ENCODE data around the gene INAFM2. TPM values are rescaled to one million over a fixed set of nuclear protein-coding genes. Genes with fewer than 3 reads are reported as not detected.
A peak's percentile ranks its signal among the peaks of the same experiment; 100 is the strongest.

The INAFM2 gene
- total RNA-seq, 1 donor from 2014 or later, result 20.6 TPM

- DNase-seq (ENCODE audit: low read depth, low spot score), result no peak
These were observed 35.2 kb downstream of the INAFM2 start for GRCh38 chr15:40358471-40359353.

DNA sequence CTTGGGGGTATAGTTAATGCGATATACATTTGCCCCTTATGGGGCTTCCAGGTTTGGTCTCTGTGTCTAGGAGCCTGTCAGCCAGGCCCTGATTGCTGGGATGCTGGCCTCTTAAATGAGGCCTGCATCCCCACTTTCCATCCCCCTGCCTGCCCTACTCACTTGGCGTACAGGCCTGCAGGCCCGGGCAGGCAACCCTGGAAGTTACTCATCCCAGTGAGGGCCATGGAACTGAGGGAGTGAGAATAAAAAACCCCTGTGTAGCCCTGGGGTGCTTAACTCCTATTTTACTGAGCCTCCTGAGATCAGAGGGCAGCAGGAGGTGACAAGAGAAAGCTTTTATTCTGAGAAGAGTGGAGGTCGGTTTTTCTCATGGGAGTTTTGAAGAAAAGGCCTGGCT lies 36.5 kb downstream of the INAFM2 start:
- DNase-seq (ENCODE audit: low read depth, low spot score), result no peak

DNA sequence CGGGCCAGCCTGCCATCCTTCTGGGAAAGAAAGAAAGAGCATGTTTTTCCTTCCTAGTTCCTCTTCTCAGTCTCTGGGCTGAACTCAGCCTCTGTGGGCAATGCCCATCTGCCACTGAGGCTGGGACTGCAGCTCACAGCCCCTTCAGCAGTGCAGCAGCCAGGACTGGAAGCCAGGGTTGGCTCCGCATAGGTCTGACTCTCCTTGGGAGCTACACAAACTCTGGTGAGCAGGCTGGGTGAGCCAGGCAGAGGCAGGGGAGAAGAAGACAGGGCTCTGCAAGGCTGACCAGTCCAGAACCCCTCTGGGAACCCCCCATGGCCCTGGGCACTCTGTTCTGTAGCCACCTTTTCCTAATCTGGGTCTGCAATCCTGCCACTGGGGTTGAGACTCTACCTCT lies 38.1 kb downstream of the INAFM2 start:
- no peak for DNase-seq (ENCODE audit: low read depth, low spot score)

DNA sequence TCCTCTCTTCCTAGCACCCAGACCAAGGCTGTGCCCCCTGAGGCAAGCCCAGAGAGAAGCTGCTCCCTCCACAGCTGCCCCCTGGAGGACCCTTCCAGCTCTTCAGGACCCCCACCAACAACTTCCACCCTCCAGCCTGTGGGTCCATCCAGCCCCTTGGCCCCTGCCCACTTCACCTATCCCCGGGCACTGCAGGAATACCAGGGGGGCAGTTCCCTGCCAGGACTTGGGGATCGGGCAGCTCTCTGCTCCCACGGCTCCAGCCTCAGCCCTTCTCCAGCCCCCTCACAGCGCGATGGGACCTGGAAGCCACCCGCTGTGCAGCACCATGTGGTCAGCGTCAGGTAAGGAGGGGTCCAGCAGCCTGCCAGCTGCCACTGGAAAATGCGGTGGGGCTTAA lies 40.1 kb downstream of the INAFM2 start:
- no peak for DNase-seq (ENCODE audit: low read depth, low spot score)

DNA sequence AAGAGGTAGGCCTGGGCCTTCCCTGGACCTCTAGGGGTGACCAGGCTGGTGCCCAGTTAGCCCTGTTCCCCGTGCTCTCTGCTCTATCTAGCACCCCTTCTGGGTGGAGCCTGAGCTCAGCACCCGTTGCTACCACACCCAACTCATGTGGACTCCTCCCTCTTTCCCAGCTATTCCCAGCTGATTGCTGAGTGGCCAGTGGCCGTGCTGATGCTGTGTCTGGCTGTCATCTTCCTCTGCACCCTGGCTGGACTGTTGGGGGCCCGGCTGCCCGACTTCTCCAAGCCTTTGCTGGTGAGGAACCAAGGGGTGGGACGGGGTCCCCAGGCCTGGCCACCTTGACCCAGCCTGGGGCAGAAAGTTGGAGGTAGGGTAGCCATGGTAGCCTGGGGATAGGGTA lies 40.8 kb downstream of the INAFM2 start:
- DNase-seq (ENCODE audit: low read depth, low spot score), result no peak

- no peak for DNase-seq (ENCODE audit: low read depth, low spot score)
These were observed 41.5 kb downstream of the INAFM2 start for GRCh38 chr15:40365016-40365415.

GRCh38 chr15:40365624-40366456 lies 42.3 kb downstream of the INAFM2 start:
- DNase-seq (ENCODE audit: low read depth, low spot score), result no peak

- no peak for DNase-seq (ENCODE audit: low read depth, low spot score)
These were observed 43.2 kb downstream of the INAFM2 start for GRCh38 chr15:40366457-40367370.

DNA sequence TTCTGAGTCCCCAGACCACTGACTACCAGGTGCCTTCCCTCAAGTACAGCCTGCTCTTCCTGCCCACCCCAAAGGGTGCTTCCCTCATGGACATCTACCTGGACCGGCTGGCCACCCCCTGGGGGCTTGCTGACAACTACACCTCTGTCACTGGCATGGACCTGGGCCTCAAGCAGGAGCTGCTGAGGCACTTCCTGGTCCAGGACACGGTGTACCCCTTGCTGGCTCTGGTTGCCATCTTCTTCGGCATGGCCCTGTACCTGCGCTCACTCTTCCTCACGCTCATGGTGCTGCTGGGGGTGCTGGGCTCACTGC lies 43.8 kb downstream of the INAFM2 start:
- no peak for DNase-seq (ENCODE audit: low read depth, low spot score)

DNA sequence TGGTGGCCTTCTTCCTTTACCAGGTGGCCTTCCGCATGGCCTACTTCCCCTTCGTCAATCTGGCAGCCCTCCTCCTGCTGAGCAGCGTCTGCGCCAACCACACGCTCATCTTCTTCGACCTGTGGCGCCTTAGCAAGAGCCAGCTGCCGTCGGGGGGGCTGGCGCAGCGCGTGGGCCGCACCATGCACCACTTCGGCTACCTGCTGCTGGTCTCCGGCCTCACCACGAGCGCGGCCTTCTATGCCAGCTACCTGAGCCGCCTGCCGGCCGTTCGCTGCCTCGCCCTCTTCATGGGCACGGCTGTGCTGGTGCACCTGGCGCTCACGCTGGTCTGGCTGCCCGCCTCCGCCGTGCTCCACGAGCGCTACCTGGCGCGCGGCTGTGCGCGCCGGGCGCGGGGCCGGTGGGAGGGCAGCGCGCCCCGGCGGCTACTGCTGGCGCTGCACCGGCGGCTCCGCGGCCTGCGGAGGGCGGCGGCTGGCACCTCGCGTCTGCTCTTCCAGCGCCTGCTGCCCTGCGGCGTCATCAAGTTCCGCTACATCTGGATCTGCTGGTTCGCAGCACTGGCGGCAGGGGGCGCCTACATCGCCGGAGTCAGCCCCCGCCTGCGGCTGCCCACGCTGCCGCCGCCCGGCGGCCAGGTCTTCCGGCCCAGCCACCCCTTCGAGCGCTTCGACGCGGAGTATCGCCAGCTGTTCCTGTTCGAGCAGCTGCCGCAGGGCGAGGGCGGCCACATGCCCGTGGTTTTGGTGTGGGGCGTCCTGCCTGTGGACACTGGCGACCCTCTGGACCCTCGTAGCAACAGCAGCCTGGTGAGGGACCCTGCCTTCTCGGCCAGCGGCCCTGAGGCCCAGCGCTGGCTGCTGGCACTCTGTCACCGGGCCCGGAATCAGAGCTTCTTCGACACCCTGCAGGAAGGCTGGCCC lies 44.5 kb downstream of the INAFM2 start:
- DNase-seq (ENCODE audit: low read depth, low spot score), result peak; percentile 64

GRCh38 chr15:40368719-40369473 lies 45.4 kb downstream of the INAFM2 start:
- DNase-seq (ENCODE audit: low read depth, low spot score), result no peak

DNA sequence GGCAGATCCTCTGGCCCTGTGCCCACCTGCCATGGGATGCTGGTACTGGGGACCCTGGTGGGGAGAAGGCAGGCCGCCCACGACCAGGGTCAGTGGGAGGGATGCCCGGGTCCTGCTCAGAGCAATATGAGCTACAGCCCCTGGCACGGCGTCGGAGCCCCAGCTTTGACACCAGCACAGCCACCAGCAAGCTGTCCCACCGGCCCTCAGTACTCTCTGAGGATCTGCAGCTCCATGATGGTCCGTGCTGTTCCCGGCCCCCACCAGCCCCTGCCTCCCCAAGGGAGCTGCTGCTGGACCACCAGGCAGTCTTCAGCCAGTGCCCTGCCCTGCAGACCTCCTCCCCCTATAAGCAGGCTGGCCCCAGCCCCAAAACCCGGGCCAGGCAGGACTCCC lies 46.0 kb downstream of the INAFM2 start:
- DNase-seq (ENCODE audit: low read depth, low spot score), result no peak

DNA sequence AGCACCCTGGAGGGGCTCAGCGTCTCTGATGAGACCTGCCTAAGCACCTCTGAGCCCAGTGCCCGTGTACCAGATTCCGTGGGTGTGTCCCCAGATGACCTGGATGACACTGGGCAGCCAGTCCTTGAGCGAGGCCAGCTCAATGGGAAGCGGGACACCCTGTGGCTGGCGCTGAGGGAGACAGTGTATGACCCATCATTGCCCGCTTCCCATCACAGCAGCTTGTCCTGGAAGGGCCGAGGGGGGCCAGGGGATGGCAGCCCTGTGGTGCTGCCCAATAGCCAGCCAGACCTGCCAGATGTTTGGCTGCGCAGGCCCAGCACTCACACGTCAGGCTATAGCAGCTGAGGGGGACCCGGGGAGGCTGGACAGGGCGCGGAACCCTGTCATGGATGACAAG lies 46.5 kb downstream of the INAFM2 start:
- no peak for DNase-seq (ENCODE audit: low read depth, low spot score)

GRCh38 chr15:40372981-40373380 lies 49.5 kb downstream of the INAFM2 start:
- DNase-seq (ENCODE audit: low read depth, low spot score), result no peak

Other genes with a start within 250 kb of the INAFM2 start
- gene BMF, start 214.8 kb upstream of the INAFM2 start, total RNA-seq, result 1.1 and 2.5 TPM in 2 replicates
- 26.8 and 51.2 TPM in 2 replicates for gene BUB1B, start 162.6 kb upstream of the INAFM2 start, total RNA-seq
- not detected in 2 replicates for gene PAK6, start 84.6 kb upstream of the INAFM2 start, total RNA-seq
- 0.20 TPM in 1 of 2 replicates, not detected in the other for gene ANKRD63, start 40.6 kb upstream of the INAFM2 start, total RNA-seq
- 0.56 and 7.1 TPM in 2 replicates for gene PLCB2, start 15.8 kb upstream of the INAFM2 start, total RNA-seq
- gene CCDC9B, start 17.2 kb downstream of the INAFM2 start, total RNA-seq, result 17.0 and 25.1 TPM in 2 replicates
- not detected in 2 replicates for gene PHGR1, start 27.3 kb downstream of the INAFM2 start, total RNA-seq
- 0.04 and 0.07 TPM in 2 replicates for gene DISP2, start 34.5 kb downstream of the INAFM2 start, total RNA-seq
- 48.5 and 96.0 TPM in 2 replicates for gene KNSTRN, start 59.0 kb downstream of the INAFM2 start, total RNA-seq
- gene IVD, start 82.1 kb downstream of the INAFM2 start, total RNA-seq, result 43.4 and 50.7 TPM in 2 replicates
- gene BAHD1, start 117.3 kb downstream of the INAFM2 start, total RNA-seq, result 6.8 and 7.1 TPM in 2 replicates
- 11.0 and 11.1 TPM in 2 replicates for gene CHST14, start 147.3 kb downstream of the INAFM2 start, total RNA-seq
- gene CCDC32, start 241.3 kb downstream of the INAFM2 start, total RNA-seq, result 20.8 and 26.2 TPM in 2 replicates
- gene RPUSD2, start 245.6 kb downstream of the INAFM2 start, total RNA-seq, result 15.7 and 16.5 TPM in 2 replicates